ENCODE measurements around the gene INPP5F.
"Not testable (repeated sequence)": the region's sequence is repeated elsewhere in the genome, so short reads cannot be mapped to it uniquely, and the experiment has no call there.

Gene INPP5F

DNA sequence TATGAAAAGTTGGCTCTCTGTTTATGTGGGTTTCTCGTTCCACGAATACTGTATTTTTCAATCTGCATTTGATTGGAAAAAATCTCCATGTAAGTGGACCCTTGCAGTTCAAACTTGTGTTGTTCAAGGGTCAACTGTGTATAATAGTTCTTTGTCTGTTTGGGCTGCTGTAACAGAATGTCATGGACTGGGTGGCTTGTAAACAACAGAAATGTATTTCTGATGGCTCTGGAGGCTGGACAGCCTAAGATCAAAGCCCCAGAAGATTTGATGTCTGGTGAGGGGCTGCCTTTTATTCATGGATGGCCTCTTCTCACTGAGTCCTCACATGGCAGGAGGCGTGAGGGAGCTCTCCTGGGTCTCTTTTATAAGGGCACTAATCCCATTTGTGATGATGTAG lies 36.2 kb downstream of the INPP5F start:
- Histone ChIP-seq H3K9ac (ENCODE audit: low read depth, low read length) (no peak overlapping the region), H3K27me3 (ENCODE audit: control insufficient read depth, insufficient read depth, low read length) (no peaks in the 10 kb centered on the region), H3K27ac (ENCODE audit: low read depth, low read length) (no peak overlapping the region)

GRCh38 chr10:119762805-119763798 lies 37.3 kb downstream of the INPP5F start:
- no peaks in the 10 kb centered on the region for H3K9me3 ChIP-seq (ENCODE audit: control insufficient read depth, insufficient read depth, low read length)
- H3K36me3 ChIP-seq (ENCODE audit: control insufficient read depth, insufficient read depth, low read length) = no peaks in the 10 kb centered on the region
- H3K4me1 ChIP-seq (ENCODE audit: control insufficient read depth, insufficient read depth, low read length) = peaks cover 4% of the 10 kb centered on the region; the same call in 1 of the 2 replicates
- H3K27ac ChIP-seq (ENCODE audit: low read depth, low read length) = no peak overlapping the region
- no peaks in the 10 kb centered on the region for H3K27me3 ChIP-seq (ENCODE audit: control insufficient read depth, insufficient read depth, low read length)
- H3K4me3 ChIP-seq (ENCODE audit: low read depth, low read length) = no peak overlapping the region
- no peak overlapping the region for H3K9ac ChIP-seq (ENCODE audit: low read depth, low read length)

More for the DNA sequence above, 36.2 kb downstream of the INPP5F start:
- Histone ChIP-seq H3K9me3 (ENCODE audit: control insufficient read depth, insufficient read depth, low read length) (no peaks in the 10 kb centered on the region), H3K36me3 (ENCODE audit: control insufficient read depth, insufficient read depth, low read length) (no peaks in the 10 kb centered on the region), H3K4me1 (ENCODE audit: control insufficient read depth, insufficient read depth, low read length) (peaks cover 4% of the 10 kb centered on the region; the same call in 1 of the 2 replicates), H3K4me3 (ENCODE audit: low read depth, low read length) (no peak overlapping the region)

- Histone ChIP-seq H3K9ac (ENCODE audit: low read depth, low read length) (no peak overlapping the region), H3K36me3 (ENCODE audit: control insufficient read depth, insufficient read depth, low read length) (no peaks in the 10 kb centered on the region), H3K4me1 (ENCODE audit: control insufficient read depth, insufficient read depth, low read length) (peaks cover 4% of the 10 kb centered on the region; the same call in 1 of the 2 replicates), H3K27ac (ENCODE audit: low read depth, low read length) (no peak overlapping the region), H3K4me3 (ENCODE audit: low read depth, low read length) (no peak overlapping the region), H3K27me3 (ENCODE audit: control insufficient read depth, insufficient read depth, low read length) (no peaks in the 10 kb centered on the region), H3K9me3 (ENCODE audit: control insufficient read depth, insufficient read depth, low read length) (no peaks in the 10 kb centered on the region)
These were observed 42.7 kb downstream of the INPP5F start for GRCh38 chr10:119768455-119769094.

- Histone ChIP-seq H3K9ac (ENCODE audit: low read depth, low read length) (no peak overlapping the region), H3K4me3 (ENCODE audit: low read depth, low read length) (no peak overlapping the region), H3K27ac (ENCODE audit: low read depth, low read length) (no peak overlapping the region)
These were observed 44.0 kb downstream of the INPP5F start for GRCh38 chr10:119769886-119770285.

DNA sequence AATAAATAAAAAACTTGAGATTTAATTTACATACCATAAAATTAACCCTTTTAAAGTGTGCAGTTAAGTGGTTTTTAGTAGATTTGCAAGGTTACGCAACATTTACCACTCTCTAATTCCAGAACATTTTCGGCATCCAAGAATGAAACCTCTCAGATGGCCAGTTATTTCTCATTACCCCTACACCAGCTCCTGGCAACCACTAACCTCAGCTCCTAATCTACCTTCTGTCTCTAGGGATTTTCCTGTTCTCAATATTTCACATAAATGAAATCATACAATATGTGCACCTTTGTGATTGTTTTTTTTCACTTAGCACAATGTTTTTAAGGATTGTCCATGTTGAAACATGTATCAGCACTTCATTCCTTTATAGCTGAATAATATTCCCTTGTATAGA lies 45.1 kb downstream of the INPP5F start:
- Histone ChIP-seq H3K27me3 (ENCODE audit: control insufficient read depth, insufficient read depth, low read length) (no peaks in the 10 kb centered on the region), H3K36me3 (ENCODE audit: control insufficient read depth, insufficient read depth, low read length) (no peaks in the 10 kb centered on the region), H3K4me1 (ENCODE audit: control insufficient read depth, insufficient read depth, low read length) (peaks cover 2% of the 10 kb centered on the region; the same call in 1 of the 2 replicates), H3K4me3 (ENCODE audit: low read depth, low read length) (no peak overlapping the region), H3K27ac (ENCODE audit: low read depth, low read length) (no peak overlapping the region), H3K9ac (ENCODE audit: low read depth, low read length) (no peak overlapping the region), H3K9me3 (ENCODE audit: control insufficient read depth, insufficient read depth, low read length) (no peaks in the 10 kb centered on the region)

More at GRCh38 chr10:119769886-119770285, 44.0 kb downstream of the INPP5F start:
- Histone ChIP-seq H3K36me3 (ENCODE audit: control insufficient read depth, insufficient read depth, low read length) (no peaks in the 10 kb centered on the region), H3K9me3 (ENCODE audit: control insufficient read depth, insufficient read depth, low read length) (no peaks in the 10 kb centered on the region), H3K27me3 (ENCODE audit: control insufficient read depth, insufficient read depth, low read length) (no peaks in the 10 kb centered on the region), H3K4me1 (ENCODE audit: control insufficient read depth, insufficient read depth, low read length) (peaks cover 4% of the 10 kb centered on the region; the same call in 1 of the 2 replicates)

- Histone ChIP-seq H3K4me3 (ENCODE audit: low read depth, low read length) (no peak overlapping the region), H3K4me1 (ENCODE audit: control insufficient read depth, insufficient read depth, low read length) (no peaks in the 10 kb centered on the region), H3K36me3 (ENCODE audit: control insufficient read depth, insufficient read depth, low read length) (no peaks in the 10 kb centered on the region), H3K27me3 (ENCODE audit: control insufficient read depth, insufficient read depth, low read length) (no peaks in the 10 kb centered on the region), H3K9me3 (ENCODE audit: control insufficient read depth, insufficient read depth, low read length) (no peaks in the 10 kb centered on the region), H3K9ac (ENCODE audit: low read depth, low read length) (no peak overlapping the region), H3K27ac (ENCODE audit: low read depth, low read length) (no peak overlapping the region)
These were observed 46.5 kb downstream of the INPP5F start for GRCh38 chr10:119772334-119772733.

GRCh38 chr10:119773041-119773440 lies 47.2 kb downstream of the INPP5F start:
- not testable (repeated sequence) for H3K4me3 ChIP-seq (ENCODE audit: low read depth, low read length); H3K9me3 ChIP-seq (ENCODE audit: control insufficient read depth, insufficient read depth, low read length); H3K9ac ChIP-seq (ENCODE audit: low read depth, low read length); H3K27me3 ChIP-seq (ENCODE audit: control insufficient read depth, insufficient read depth, low read length); H3K27ac ChIP-seq (ENCODE audit: low read depth, low read length); H3K4me1 ChIP-seq (ENCODE audit: control insufficient read depth, insufficient read depth, low read length); H3K36me3 ChIP-seq (ENCODE audit: control insufficient read depth, insufficient read depth, low read length)

DNA sequence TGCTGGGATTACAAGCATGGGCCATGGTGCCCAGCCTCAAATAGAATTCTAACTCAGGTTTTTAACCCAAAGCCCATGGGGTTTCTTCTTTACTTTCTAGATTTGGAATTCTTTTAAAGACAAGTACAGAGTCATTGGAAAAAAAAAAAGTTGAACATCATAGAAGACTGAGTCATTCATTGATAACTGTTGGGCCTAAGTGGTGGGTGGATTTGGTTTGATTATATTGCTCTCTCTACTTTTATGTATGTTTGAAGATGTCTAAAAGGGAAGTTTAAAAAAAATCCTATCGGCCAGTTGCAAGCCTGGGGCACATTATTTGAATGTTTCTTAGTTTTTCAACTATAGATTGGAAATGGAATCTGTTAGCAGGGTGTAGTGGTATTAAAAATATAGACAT lies 49.7 kb downstream of the INPP5F start:
- Histone ChIP-seq H3K4me3 (ENCODE audit: low read depth, low read length) (no peak overlapping the region), H3K4me1 (ENCODE audit: control insufficient read depth, insufficient read depth, low read length) (no peaks in the 10 kb centered on the region), H3K9me3 (ENCODE audit: control insufficient read depth, insufficient read depth, low read length) (no peaks in the 10 kb centered on the region), H3K27ac (ENCODE audit: low read depth, low read length) (no peak overlapping the region), H3K36me3 (ENCODE audit: control insufficient read depth, insufficient read depth, low read length) (no peaks in the 10 kb centered on the region), H3K27me3 (ENCODE audit: control insufficient read depth, insufficient read depth, low read length) (no peaks in the 10 kb centered on the region), H3K9ac (ENCODE audit: low read depth, low read length) (no peak overlapping the region)

GRCh38 chr10:119776536-119776935 lies 50.7 kb downstream of the INPP5F start:
- Histone ChIP-seq H3K9me3 (ENCODE audit: control insufficient read depth, insufficient read depth, low read length) (no peaks in the 10 kb centered on the region), H3K27me3 (ENCODE audit: control insufficient read depth, insufficient read depth, low read length) (no peaks in the 10 kb centered on the region), H3K9ac (ENCODE audit: low read depth, low read length) (no peak overlapping the region), H3K27ac (ENCODE audit: low read depth, low read length) (no peak overlapping the region), H3K36me3 (ENCODE audit: control insufficient read depth, insufficient read depth, low read length) (no peaks in the 10 kb centered on the region), H3K4me3 (ENCODE audit: low read depth, low read length) (no peak overlapping the region), H3K4me1 (ENCODE audit: control insufficient read depth, insufficient read depth, low read length) (no peaks in the 10 kb centered on the region)

DNA sequence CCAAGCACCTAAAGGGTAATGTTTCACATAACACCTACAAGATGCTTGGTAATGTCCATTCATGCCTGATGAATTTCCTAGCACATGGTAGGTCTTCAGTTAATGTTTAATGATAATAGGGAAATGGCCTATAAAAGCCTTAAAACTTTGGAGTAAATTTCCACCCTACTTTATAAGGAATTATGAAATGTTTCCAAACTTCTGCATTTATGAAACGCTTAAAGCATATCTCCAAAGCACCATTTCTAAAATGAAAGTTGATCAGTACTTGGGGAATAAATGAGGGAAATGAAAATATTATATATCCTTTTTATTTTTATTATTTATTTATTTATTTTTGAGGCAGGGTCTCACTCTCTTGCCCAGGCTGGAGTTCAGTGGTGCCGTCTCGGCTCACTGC lies 51.8 kb downstream of the INPP5F start:
- no peaks in the 10 kb centered on the region for H3K9me3 ChIP-seq (ENCODE audit: control insufficient read depth, insufficient read depth, low read length)
- H3K36me3 ChIP-seq (ENCODE audit: control insufficient read depth, insufficient read depth, low read length) = no peaks in the 10 kb centered on the region
- H3K9ac ChIP-seq (ENCODE audit: low read depth, low read length) = no peak overlapping the region
- no peaks in the 10 kb centered on the region for H3K4me1 ChIP-seq (ENCODE audit: control insufficient read depth, insufficient read depth, low read length)
- no peak overlapping the region for H3K27ac ChIP-seq (ENCODE audit: low read depth, low read length)
- no peak overlapping the region for H3K4me3 ChIP-seq (ENCODE audit: low read depth, low read length)
- H3K27me3 ChIP-seq (ENCODE audit: control insufficient read depth, insufficient read depth, low read length) = no peaks in the 10 kb centered on the region
